CD1c-positive myeloid dendritic cell (primary cell): ENCODE measurements around the gene TRPM3.

ENCODE experiments used
- DNase-seq: peaks from one replicate; pipeline ENCODE4 v3.0.0-alpha.2; 2016; ENCODE audit errors: extremely low spot score

The TRPM3 gene

DNA sequence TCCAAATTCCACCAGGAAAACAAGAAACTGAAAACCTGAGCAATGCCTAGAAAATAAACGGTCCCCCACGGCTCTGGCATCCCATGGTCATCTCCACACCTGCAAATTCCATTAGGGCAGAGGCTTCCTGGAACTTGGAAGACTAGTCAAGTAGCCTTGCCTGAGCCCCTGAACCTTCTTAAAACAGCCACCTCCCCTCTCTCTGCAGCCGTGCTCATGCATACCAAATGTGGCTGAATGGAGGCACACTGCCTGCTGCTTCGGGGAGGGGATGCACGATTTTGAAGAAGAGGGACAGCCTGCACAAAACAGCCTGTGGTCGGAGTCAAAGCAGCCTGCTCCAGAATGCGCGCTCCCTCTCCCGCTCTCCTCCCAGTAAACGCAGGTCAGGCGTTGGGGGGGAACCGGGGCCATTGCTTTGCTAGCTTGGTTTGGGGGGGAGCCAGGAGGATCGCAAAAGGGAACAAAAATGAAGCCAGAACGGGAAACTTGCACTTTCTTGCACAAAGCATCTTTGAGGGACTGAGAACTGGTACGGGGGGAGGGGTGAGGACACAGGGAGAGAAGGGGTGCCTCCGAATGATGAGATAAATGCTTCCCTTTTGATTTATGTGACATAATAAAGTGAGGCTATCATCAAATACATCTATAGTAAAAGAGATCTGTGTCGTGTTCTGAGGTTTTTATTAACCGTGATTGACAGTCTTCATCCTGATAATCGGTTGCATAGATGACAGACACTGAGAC is at the start of gene TRPM3:
Gene TRPM3, minus strand, starts transcription at position 347 of the 747 bp plus-strand sequence. Its CDS starts 267 bp downstream, at position 80.
- DNase-seq, result no peak

- DNase-seq, result no peak
Measured at GRCh38 chr9:71168418-71168817, 47.0 kb upstream of the TRPM3 start.

GRCh38 chr9:71162126-71162525 is 40.7 kb upstream of the TRPM3 start:
- no peak for DNase-seq

- DNase-seq, result no peak
Measured at GRCh38 chr9:71157731-71158130, 36.3 kb upstream of the TRPM3 start.

DNA sequence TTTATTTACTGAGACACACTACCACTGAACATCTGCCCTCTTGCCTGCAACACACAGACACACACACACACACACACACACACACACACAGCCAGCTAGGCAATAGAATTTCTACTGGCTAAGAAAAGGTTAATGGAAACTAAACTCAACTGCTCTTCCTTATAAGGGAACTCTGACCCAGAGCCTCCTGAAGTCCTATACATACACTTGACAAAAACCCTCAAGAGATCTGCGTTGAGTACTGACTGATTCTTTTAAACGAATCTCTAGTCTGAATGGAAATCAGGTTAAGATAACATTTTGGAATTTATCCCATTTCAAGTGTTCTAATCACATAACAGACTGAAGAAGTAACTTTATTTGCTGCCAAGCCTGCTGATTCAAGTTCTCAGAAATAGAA is 25.9 kb upstream of the TRPM3 start:
- DNase-seq, result no peak

DNA sequence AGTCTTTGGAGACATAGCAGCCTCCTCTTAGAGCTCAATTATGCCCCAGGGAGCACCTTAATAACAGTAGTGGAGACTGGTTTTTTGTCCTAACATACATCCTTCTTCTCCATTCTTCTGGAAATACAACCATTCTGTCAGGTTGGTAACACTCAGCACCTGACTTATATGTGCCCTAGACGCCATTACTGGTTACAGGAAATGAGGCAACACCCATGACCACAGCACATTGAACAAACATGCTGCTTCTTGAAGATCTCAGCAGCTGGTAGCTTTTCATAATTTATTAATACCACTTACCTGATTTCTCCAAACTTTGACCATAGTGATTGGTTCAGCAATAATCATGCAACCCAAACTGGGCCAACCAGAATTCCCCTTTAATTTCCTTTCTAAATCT is 25.1 kb upstream of the TRPM3 start:
- DNase-seq, result no peak

GRCh38 chr9:71145179-71145578 is 23.8 kb upstream of the TRPM3 start:
- no peak for DNase-seq

GRCh38 chr9:71144495-71144894 is 23.1 kb upstream of the TRPM3 start:
- no peak for DNase-seq

GRCh38 chr9:71136696-71137095 is 15.3 kb upstream of the TRPM3 start:
- no peak for DNase-seq

- DNase-seq, result no peak
Measured at GRCh38 chr9:71131145-71131544, 9.7 kb upstream of the TRPM3 start.

DNA sequence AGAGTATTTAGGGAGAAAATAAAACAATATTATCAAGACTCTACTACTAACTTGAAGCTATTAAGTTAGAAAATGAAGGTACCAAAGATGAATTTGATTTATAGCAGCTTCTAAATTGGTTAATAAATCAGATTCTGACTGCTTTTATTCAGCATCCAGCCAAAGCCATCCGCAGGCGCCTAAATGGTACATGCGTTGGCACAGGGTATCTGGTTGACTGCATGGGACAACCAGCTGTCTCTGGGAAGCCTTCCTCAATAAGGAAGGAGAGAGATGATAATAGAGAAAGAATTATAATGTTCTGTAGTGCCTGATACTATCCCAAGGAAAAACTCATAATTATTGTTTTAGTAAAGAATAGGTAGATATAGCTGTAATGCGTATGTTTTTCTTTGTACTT is 9.1 kb upstream of the TRPM3 start:
- no peak for DNase-seq

GRCh38 chr9:71128796-71129195 is 7.4 kb upstream of the TRPM3 start:
- DNase-seq, result no peak

DNA sequence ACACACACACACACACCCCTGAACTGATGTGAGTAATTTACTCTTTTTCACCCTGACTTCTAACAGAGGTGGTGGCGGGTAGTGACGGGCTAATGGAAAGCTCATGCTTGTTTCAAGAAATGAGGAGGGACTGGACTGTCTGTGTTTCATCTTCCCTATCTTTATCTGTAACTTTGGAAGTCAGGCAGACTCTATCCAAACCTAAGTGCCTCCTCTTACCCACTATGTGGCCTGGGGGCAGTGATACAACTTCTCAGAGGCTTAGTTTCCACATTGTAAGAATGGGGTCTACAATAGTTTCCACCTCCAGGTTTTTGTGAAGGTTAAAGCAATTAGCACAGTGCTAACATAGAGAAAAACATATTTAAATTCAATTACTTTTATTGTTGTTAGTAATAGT is 5.9 kb upstream of the TRPM3 start:
- no peak for DNase-seq

GRCh38 chr9:71122421-71122820 is 1.0 kb upstream of the TRPM3 start:
- no peak for DNase-seq

DNA sequence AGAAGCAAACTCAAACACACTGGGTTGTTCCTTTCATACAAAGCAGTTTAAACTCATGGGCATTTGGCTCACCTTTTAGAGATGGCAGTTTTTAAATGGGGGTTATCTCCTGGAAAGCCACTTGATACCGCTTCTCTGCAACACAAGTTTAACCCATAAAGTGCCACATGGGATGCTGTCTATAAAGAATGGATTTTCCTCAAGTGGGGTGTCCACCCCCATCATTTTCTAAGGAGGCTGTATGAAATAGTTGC is 528 bp upstream of the TRPM3 start:
- DNase-seq, result no peak

GRCh38 chr9:71120501-71121247 is 747 bp downstream of the TRPM3 start:
- DNase-seq, result no peak

DNA sequence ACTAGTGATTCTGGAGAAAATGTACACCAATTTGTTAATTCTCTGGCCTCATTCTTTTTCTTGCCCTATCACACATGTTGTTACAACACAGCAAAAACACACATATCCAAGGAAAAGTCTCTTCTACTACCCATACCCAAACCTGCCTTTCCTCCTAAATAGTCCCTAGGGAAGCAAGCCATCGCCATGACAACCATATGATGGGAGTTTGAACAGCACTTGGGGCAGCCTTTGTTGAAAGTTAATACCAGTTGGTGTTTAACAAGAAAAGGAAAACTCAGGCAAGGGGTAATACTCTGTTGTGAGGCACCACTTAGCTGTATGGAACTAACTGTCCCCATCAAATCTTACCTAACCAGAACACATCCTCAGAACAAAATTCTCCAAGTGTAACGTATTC is 1.7 kb downstream of the TRPM3 start:
- DNase-seq, result no peak

DNA sequence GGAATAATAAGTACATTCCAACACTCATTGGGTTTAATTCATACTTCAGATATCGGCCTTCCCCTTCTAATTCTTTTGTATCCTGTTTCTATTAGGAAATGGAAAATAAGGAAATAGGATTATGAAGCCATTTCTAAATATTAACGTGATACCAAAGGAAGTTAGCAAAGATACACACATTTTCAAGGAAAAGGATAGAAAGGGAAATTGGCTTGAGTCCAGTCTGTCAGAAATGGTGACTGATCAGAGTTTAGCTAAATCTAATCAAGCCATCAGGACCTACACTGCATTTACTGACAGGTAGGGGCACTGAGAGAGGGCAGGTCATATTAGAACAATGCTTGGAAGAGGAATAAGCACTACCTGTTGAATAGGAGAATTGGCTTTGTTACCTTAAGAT is 3.1 kb downstream of the TRPM3 start:
- no peak for DNase-seq

DNA sequence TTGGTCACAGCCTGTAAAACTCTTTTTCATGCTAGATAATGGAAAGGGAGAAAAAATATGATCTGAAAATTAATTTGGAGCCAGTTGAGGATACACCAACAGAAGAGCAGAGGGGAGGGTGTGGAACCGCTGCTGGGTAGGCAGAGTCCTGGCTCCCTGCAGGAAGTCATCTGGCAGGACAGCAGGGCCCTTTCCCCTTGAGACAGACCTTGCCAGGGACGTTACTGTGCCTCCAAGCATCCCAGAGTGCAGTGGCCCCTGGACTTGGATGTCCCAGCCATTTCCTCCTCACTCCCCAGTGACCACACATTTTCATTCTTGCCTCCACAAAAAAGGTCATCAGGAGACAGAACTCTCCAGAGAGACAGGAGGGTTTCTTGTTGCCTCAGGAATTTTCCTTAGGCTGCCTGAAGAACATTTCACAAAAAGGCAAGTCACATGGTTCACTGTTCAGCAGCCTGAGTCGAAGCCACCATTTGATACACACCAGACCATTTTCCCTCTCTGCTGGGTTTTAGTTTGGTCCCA is 5.9 kb downstream of the TRPM3 start:
- no peak for DNase-seq

DNA sequence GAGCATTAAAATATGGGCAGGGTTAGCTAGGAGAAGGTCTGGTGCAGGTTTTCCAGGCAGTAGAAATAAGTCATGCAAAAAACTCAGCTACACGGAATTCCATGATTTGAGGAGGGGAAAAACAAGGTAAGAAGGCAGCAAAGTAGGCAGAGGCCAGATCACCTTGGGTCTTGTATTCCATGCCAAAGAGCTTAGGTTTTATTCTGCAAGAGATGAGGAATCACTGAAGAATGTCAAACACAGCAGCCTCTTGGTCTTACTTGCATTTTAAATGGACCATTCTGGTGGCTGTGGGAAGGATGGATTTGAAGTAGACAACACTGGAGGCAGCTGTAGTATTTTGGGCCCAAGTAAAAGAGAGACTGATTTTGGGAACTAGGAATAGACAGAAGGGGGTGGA is 8.6 kb downstream of the TRPM3 start:
- DNase-seq, result no peak

GRCh38 chr9:71108937-71109336 is 12.5 kb downstream of the TRPM3 start:
- DNase-seq, result no peak

DNA sequence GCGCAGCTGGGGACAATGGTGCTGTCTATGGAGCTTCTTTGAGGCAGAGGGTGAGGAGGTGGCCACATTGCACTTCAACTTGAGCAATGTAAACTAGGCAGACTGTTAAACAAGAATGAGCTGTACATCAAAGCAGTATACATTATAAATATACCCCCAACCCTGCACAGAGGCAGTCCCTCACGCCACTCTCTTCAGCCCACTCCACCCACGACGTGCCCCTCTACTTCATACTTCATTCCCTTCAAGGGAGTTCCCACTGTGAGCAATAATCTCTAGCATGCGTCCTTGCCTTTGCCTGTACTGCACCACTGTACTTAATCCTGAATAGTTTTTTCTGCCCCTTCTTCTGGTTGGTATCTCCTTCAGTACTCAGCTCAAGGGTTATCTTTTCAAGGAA is 14.4 kb downstream of the TRPM3 start:
- DNase-seq, result no peak

DNA sequence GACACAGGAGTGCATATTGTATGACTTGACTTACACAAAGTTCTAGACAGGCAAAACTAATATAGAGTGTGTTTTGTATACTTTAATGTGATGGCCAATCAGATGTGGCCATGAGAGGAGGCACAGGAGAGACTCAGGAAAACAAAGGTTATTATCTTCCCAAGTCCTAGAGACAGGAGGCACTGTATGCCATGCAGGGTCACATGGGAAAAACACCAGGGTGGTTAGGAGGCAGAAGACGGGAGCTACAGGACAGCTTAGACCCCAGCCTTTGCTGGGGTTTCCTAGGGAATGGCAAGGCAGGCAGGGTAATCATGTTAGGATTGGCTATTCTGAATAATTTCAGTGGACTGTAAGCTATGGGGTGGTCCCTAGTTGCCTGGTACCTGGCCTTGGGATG is 16.2 kb downstream of the TRPM3 start:
- no peak for DNase-seq

DNA sequence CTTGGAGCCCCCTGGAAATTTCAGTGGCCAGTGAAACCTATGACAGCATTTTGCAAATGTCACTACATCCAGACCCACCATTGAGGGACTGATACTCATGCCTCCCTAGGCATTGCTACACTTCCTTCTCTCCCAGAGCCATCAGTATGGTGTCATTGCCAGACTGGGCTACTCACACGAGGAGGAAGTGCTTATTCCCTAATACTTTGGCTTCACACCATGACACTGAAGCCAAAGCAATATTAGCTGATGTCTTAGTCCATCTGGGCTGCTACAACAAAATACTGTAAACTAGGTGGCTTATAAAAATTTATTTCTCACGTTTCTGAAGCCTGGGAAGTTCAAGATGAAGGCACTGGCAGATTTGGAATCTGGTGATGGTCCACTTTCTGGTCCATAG is 22.6 kb downstream of the TRPM3 start:
- no peak for DNase-seq
